PC-9 (cell line): Measurements from ENCODE around the gene TPRG1L. TPM values are rescaled to one million over a fixed set of nuclear protein-coding genes. Genes with fewer than 3 reads are reported as not detected.

Experiments used
- BruUV-seq: library from RNA; stranded (reverse); fragments of 400-500 nt; replicated peaks from 2 replicates; lab custom pipeline; 2021; lab: Mats Ljungman, UMichigan
- CTCF ChIA-PET: fragments of 300-600 bp; sonication (Branson Sonifier 250); formaldehyde crosslinking; loops from one replicate; lab custom pipeline; 2022; ENCODE audit warnings: antibody characterized with exemption; lab: Charles Lee
- POLR2A ChIA-PET: fragments of 300-600 bp; sonication (Branson Sonifier 250); formaldehyde crosslinking; loops from one replicate; lab custom pipeline; 2022; ENCODE audit warnings: antibody characterized with exemption; ENCODE audit not compliant: unreplicated experiment; lab: Charles Lee
- DNase-seq, 2 experiments: peaks; one replicate each; pipeline versions ENCODE4 v3.0.0 to v3.0.0-alpha.2; 2015 to 2022; ENCODE audit warnings: mixed read lengths in 1 of 2
- H2AFZ ChIP-seq: fragments of 200-600 bp; sonication (generic); 2 replicates; pipeline ENCODE4 v1.8.1; 2017; ENCODE audit warnings: antibody characterized with exemption
- H3F3A ChIP-seq: fragments of 200-600 bp; sonication (generic); 2 replicates; pipeline ENCODE4 v1.8.1; 2017; ENCODE audit warnings: antibody characterized with exemption, mild to moderate bottlenecking, low read depth; ENCODE audit not compliant: insufficient read depth
- H3K27ac ChIP-seq: fragments of 200-600 bp; sonication (generic); 2 replicates; pipeline ENCODE4 v1.6.1; 2016; ENCODE audit warnings: mixed run types
- H3K27me3 ChIP-seq: fragments of 200-600 bp; sonication (generic); 2 replicates; pipeline ENCODE4 v1.6.1; 2016; ENCODE audit warnings: low read depth, mixed run types; ENCODE audit not compliant: insufficient read depth
- H3K36me3 ChIP-seq: fragments of 200-600 bp; sonication (generic); 2 replicates; pipeline ENCODE4 v1.6.1; 2016; ENCODE audit warnings: low read depth, mixed run types
- H3K4me1 ChIP-seq: fragments of 200-600 bp; sonication (generic); replicated peaks from 2 replicates; pipeline ENCODE4 v1.6.1; 2016; ENCODE audit warnings: mixed run types; ENCODE audit not compliant: insufficient read depth
- H3K4me2 ChIP-seq: fragments of 200-600 bp; sonication (generic); 2 replicates; pipeline ENCODE4 v1.6.1; 2017; ENCODE audit warnings: mixed run types
- H3K4me3 ChIP-seq: fragments of 200-600 bp; sonication (generic); 2 replicates; pipeline ENCODE4 v1.6.1; 2016; ENCODE audit warnings: mixed run types
- H3K79me2 ChIP-seq: fragments of 200-600 bp; sonication (generic); 2 replicates; pipeline ENCODE4 v1.6.1; 2017; ENCODE audit warnings: low read depth, mixed run types
- H3K9me2 ChIP-seq: fragments of 200-600 bp; sonication (generic); 2 replicates; pipeline ENCODE4 v1.8.1; 2017; ENCODE audit warnings: mild to moderate bottlenecking; ENCODE audit not compliant: insufficient read depth
- H3K9me3 ChIP-seq: fragments of 200-600 bp; sonication (generic); 2 replicates; pipeline ENCODE4 v1.8.1; 2016; ENCODE audit warnings: low read depth; ENCODE audit not compliant: insufficient read depth
- H4K20me1 ChIP-seq: fragments of 200-600 bp; sonication (generic); 2 replicates; pipeline ENCODE4 v1.8.1; 2017; ENCODE audit not compliant: insufficient read depth
- EZH2 ChIP-seq: fragments of 200-600 bp; sonication (generic); IDR thresholded peaks from 2 replicates; pipeline ENCODE4 v1.8.0; 2017; ENCODE audit warnings: antibody characterized with exemption, low read depth
- intact Hi-C: fragments of 100-400 bp; cut with micrococcal nuclease; formaldehyde crosslinking; loops from one replicate; pipeline ENCODE4 v1.10.0; 2022; ENCODE audit not compliant: unreplicated experiment
- total RNA-seq: library from RNA; stranded (reverse); gene quantifications from 2 replicates; pipeline ENCODE4 v1.2.3, GENCODE V29; 2021
- TF ChIP-seq, protein P1 (sequence below): fragments of 200-600 bp; sonication (generic); conservative IDR thresholded peaks from 2 replicates; pipeline ENCODE4 v1.6.1; 2017; ENCODE audit warnings: mixed run types, antibody characterized with exemption, mild to moderate bottlenecking, moderate library complexity

TPRG1L gene
- total RNA-seq, 1 experiment from 2014 or later, result 41.4 TPM

DNA sequence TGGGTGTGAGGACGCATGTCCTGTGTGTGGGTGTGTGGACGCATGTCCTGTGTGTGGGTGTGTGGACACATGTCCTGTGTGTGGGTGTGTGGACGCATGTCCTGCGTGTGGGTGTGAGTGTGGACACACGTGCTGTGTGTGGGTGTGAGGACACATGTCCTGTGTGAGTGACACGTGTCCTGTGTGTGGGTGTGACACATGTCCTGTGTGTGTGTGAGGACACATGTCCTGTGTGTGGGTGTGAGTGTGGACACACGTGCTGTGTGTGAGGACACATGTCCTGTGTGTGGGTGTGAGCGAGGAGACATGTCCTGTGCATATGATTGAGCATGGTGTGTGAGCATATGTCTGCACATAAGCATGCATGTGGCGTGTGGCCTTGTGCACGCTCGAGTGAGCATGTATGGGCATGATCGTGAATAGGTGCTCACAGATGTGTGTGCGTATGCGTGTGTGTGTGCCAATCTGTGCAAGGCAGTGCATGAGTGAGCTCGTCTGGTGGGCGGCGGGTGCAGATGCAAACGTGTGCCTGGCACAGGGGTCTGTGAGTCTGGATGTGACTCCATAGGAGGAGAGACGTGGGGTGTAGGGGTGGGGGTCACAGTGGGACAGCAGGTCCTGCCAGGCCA is 38.8 kb upstream of the TPRG1L start:
- Histone ChIP-seq H3K36me3 (no peaks in the 10 kb centered on the region), H3K79me2 (no peaks in the 10 kb centered on the region), H4K20me1 (no peaks in the 10 kb centered on the region; the same call in 1 of the 2 replicates), H3F3A (peaks cover 12% of the 10 kb centered on the region; the same call in 1 of the 2 replicates), H3K4me3 (no peak overlapping the region), H3K4me2 (no peak overlapping the region), H3K27me3 (no peaks in the 10 kb centered on the region), H3K9me3 (no peaks in the 10 kb centered on the region), H2AFZ (no peak overlapping the region), H3K9me2 (no peaks in the 10 kb centered on the region), H3K4me1 (no peaks in the 10 kb centered on the region), H3K27ac (no peak overlapping the region)
- POLR2A ChIA-PET, result no interaction called here
- no peak for TF ChIP-seq EZH2
- TF ChIP-seq, protein P1, sequence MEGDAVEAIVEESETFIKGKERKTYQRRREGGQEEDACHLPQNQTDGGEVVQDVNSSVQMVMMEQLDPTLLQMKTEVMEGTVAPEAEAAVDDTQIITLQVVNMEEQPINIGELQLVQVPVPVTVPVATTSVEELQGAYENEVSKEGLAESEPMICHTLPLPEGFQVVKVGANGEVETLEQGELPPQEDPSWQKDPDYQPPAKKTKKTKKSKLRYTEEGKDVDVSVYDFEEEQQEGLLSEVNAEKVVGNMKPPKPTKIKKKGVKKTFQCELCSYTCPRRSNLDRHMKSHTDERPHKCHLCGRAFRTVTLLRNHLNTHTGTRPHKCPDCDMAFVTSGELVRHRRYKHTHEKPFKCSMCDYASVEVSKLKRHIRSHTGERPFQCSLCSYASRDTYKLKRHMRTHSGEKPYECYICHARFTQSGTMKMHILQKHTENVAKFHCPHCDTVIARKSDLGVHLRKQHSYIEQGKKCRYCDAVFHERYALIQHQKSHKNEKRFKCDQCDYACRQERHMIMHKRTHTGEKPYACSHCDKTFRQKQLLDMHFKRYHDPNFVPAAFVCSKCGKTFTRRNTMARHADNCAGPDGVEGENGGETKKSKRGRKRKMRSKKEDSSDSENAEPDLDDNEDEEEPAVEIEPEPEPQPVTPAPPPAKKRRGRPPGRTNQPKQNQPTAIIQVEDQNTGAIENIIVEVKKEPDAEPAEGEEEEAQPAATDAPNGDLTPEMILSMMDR, result no peak
- no peak for DNase-seq
- intact Hi-C loops, result no loop called here
- CTCF ChIA-PET, result no interaction called here
- no TSS peak for BruUV-seq

DNA sequence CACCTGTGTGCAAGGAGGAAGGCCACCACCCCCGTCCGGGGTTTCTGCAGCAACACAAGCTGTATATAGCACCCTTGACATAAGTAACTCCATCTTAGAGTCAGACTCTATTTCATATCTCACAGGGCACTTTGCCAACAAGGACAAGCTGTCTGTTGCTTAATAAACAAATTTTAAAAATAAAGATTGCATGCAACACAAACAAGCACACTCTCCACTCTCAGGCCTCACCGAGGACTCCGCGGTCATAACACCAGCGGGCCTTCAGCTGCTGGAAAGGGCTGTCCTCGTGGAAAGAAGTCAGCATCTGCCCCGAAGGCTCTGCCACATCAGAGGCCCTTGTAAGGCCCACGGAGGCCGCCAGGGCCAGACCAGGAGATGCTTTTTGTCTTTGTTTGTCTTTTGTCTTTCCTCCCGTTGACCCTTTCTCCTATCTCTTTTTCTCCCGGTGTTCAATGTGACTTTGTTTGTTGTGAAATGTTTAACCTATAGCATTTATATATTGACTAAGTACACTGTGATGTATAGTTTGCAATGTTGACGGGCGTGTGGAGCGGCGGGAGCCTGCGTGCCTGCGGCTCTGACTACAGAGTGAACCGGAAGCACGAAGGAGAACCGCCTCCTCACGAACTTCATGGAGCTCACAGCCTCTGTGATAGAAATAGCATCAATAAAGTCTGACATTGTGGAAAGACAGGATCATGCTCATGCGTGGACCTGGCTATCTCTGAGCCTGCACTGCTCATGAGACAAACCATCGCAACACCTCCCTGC is 37.6 kb upstream of the TPRG1L start:
- ChIA-PET CTCF (no interaction called here), POLR2A (no interaction called here)
- Histone ChIP-seq H3K4me3 (no peak overlapping the region), H3K79me2 (no peaks in the 10 kb centered on the region), H3F3A (peaks cover 12% of the 10 kb centered on the region; the same call in 1 of the 2 replicates), H3K9me2 (no peaks in the 10 kb centered on the region), H3K36me3 (no peaks in the 10 kb centered on the region), H3K9me3 (no peaks in the 10 kb centered on the region), H4K20me1 (no peaks in the 10 kb centered on the region), H3K27ac (no peak overlapping the region), H3K4me2 (no peak overlapping the region), H2AFZ (no peak overlapping the region), H3K4me1 (no peaks in the 10 kb centered on the region), H3K27me3 (no peaks in the 10 kb centered on the region)
- intact Hi-C loops, result no loop called here
- BruUV-seq, result no TSS peak
- TF ChIP-seq, protein P1, result no peak
- no peak for TF ChIP-seq EZH2
- DNase-seq, result no peak

DNA sequence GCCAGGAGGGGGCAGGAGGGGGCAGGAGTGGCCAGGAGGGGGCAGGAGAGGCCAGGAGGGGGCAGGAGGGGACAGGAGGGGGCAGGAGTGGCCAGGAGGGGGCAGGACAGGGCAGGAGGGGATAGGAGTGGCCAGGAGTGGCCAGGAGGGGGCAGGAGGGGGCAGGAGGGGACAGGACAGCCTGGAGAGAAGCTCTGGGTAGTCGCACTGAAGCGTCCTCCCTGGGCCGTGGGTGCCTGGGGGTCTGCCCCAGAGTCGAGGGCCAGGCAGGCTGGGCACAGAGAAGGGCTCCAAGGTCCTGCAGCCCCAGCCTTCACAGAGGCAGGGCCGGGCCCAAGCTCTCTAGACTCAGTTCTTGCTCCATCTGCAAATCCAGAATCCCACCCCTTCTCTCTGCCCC is 36.4 kb upstream of the TPRG1L start:
- H3K4me2 ChIP-seq, result no peak overlapping the region
- H3K27ac ChIP-seq, result no peak overlapping the region
- ChIA-PET CTCF (interaction anchor here (0.6 to 1.1 kb wide), 3 partner anchors 31 to 98 kb away, joined by 3 to 5 read pairs (median 5); no protein-coding TSS in a partner anchor), POLR2A (no interaction called here)
- H3K79me2 ChIP-seq, result no peaks in the 10 kb centered on the region
- no peaks in the 10 kb centered on the region for H4K20me1 ChIP-seq
- no peaks in the 10 kb centered on the region for H3K27me3 ChIP-seq
- H3K9me3 ChIP-seq, result no peaks in the 10 kb centered on the region
- H3K4me3 ChIP-seq, result no peak overlapping the region
- DNase-seq, result no peak
- H3K36me3 ChIP-seq, result no peaks in the 10 kb centered on the region
- TF ChIP-seq EZH2, result no peak
- TF ChIP-seq, protein P1, result no peak
- H3K4me1 ChIP-seq, result no peaks in the 10 kb centered on the region
- H3F3A ChIP-seq, result peaks cover 12% of the 10 kb centered on the region; the same call in 1 of the 2 replicates
- intact Hi-C loops, result no loop called here
- H3K9me2 ChIP-seq, result no peaks in the 10 kb centered on the region
- BruUV-seq, result no TSS peak
- no peak overlapping the region for H2AFZ ChIP-seq
